ENCODE data around the gene NTNG1.

The NTNG1 gene

DNA sequence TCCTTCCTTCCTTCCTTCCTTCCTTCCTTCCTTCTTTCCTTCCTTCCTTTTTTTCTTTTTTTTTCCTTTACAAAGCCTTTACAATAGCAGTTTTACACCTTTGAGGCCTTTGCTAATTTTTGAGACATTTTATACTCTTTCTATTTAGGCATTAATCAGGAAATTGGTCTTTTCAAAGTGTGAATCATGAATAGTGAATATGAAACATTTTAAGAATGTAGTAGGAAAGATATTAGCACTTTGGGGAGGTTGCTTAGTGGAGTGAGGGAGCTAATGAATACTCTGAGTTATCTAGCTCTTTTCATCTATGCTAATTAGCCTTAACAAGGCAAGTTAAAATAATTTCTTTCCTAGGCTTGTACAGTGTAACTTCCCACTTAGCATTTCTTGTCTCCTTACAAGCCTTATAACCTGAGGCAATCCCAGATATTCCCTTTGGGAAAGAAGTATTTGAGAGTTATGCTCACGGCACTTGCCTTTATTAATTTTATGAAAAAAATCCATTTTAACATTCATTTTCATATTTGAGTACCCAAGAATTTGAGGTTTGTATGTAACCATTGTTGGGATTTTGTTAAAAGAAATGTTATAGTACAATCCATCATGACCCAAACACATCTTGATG is 122.6 kb downstream of the NTNG1 start:
- DNase-seq (ENCODE audit: low spot score), result no peak

DNA sequence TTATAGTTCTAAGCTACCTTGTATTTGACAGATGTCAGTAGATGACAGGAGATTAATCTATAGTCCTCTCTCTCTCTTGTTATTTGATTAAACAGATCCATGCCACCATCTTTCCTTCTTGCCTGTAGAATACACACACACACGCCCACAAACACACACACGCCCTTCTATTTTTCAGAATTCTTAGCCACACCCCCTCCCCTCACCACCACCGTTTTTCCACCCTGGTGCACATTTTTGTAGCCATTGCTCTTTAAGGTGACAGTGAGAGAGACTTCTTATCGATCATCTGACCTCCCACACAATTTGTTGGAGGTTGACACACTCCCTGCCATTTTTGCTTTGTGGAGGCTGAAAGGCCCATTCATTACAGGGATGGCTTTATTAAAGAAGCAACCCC is 123.2 kb downstream of the NTNG1 start:
- no peak for DNase-seq (ENCODE audit: low spot score)

DNA sequence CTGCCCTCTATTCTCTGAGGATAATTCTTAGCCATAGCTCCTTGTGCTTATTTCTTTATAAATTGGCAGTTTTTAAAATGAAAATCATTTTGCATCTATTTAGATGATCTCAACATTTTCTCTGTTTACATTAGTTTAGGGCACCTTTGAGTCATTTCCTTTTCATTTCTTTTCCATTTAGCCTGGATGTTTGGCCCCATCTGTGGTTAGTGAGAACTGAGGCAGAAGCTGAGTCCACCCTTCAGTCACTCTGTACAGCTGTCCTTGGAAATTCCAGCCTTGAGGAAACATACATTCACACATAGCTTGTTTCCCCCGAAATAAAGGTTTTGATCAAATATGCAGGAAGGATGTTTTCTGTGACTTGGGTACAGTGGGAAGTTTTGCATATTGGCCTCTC is 123.7 kb downstream of the NTNG1 start:
- no peak for DNase-seq (ENCODE audit: low spot score)

- DNase-seq (ENCODE audit: low spot score), result no peak
Measured at GRCh38 chr1:107267489-107267888, 126.7 kb downstream of the NTNG1 start.

DNA sequence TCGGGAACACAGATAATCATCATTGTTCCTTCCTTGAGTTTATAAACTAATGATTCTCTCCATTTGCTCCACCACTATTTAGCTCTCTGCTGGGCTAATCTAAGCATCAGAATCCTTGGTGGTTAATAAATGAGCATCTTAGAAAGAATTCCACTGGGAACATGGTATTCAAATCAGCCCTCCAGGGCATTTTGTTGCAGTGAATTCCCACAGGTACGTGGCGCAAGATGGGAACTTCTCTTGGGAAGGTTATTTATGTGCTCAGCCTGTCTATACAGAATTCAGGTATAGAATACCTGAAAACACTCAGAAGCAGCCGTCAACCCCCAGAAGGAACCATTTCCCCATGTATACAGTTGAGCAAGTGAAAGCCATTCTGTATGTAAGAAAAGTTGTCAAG is 131.5 kb downstream of the NTNG1 start:
- no peak for DNase-seq (ENCODE audit: low spot score)

GRCh38 chr1:107273515-107273914 is 132.7 kb downstream of the NTNG1 start:
- no peak for DNase-seq (ENCODE audit: low spot score)

DNA sequence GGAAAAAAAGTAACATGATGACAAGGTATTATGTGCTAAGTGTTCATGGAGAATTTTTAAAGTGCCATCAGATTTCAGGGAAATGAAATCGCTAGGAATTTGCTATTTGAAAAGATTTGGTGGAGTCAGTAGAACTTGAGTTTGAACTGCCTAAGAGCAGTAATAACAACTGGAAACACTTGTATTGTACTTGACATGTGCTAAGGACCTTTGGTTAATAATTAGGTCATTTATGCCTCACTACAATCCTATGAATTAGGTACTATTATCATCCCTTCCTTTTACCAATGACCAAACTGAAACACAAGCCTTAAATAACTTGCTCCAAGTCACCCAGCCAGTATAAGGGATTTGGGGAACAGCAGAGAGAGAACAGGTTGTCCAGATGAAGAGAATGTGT is 133.4 kb downstream of the NTNG1 start:
- DNase-seq (ENCODE audit: low spot score), result no peak

GRCh38 chr1:107276247-107276646 is 135.4 kb downstream of the NTNG1 start:
- no peak for DNase-seq (ENCODE audit: low spot score)

GRCh38 chr1:107277022-107277421 is 136.2 kb downstream of the NTNG1 start:
- DNase-seq (ENCODE audit: low spot score), result peak; percentile 53

- DNase-seq (ENCODE audit: low spot score), result no peak
Measured at GRCh38 chr1:107286125-107286524, 145.3 kb downstream of the NTNG1 start.

- DNase-seq (ENCODE audit: low spot score), result no peak
Measured at GRCh38 chr1:107291987-107292386, 151.1 kb downstream of the NTNG1 start.

DNA sequence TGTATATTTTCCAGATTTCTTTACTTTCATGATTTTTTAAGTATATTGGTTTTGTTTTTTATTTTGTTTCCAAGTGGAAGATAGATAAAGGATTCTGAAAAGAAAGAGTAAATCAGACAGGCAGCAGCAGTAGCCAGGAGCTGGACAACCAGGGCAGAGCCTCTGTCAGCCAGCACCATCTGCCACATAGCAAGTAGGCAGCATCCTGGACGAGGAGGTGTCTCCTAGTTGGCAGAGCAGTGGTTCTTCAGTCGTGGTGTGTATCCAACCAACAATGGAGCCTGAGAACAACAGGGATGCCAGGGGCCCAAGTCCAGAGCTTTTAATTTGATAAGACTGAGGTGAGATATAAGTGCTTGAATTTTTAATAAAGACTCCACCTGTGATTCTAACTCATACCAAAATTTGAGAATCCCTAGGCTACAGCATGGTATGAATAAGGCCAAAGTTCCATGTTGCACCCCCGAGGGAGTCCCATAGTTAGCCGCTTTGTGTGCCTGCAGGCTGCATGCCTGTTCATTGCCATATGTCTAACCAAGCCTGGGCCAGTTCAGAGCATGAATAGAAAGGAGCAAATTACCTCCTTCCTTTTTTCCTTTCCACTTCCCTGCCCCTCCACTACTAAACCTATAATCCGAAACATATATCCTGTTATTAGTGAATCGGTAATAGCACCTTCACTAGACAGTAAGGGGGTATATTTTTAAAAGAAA is 153.2 kb downstream of the NTNG1 start:
- DNase-seq (ENCODE audit: low spot score), result no peak

GRCh38 chr1:107294686-107295085 is 153.8 kb downstream of the NTNG1 start:
- DNase-seq (ENCODE audit: low spot score), result no peak

- no peak for DNase-seq (ENCODE audit: low spot score)
Measured at GRCh38 chr1:107297681-107298080, 156.8 kb downstream of the NTNG1 start.

DNA sequence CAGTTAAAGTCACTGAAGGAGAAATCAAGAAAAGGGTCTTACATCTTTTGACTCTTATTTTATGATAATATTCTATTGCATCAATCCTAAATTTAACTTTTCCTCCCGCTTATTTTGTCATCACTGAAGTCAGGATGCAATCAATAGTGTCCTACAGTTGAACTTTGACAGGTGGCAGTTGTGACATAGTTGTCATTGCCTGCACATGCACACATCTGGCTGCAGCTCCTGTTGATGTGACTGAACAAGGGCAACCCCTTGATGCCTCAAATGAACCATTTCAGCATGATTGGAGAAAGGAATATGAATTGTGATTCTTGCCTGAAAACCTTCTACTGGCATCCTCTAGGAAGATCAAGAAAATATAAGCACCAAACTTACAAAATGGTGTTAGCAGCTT is 157.7 kb downstream of the NTNG1 start:
- DNase-seq (ENCODE audit: low spot score), result no peak

DNA sequence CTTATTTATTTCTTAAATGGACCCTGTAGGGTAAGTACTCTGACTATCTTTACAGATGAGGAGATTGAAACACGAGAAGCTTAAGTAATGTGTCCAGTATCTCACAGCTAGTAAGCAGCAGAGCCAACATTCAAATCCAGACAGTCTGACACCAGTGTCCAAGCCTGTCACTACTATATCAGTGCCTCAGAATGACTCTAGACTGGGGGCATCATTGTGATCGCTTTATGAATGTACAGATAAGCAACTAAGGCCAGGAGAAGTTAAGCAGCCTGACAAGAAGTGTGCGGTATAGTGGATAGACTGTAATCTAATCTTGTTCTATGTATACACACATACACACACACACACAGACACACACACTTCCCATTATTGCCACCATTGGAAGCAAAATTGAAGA is 158.7 kb downstream of the NTNG1 start:
- no peak for DNase-seq (ENCODE audit: low spot score)

- DNase-seq (ENCODE audit: low spot score), result no peak
Measured at GRCh38 chr1:107309962-107310361, 169.1 kb downstream of the NTNG1 start.

- no peak for DNase-seq (ENCODE audit: low spot score)
Measured at GRCh38 chr1:107315652-107316051, 174.8 kb downstream of the NTNG1 start.

DNA sequence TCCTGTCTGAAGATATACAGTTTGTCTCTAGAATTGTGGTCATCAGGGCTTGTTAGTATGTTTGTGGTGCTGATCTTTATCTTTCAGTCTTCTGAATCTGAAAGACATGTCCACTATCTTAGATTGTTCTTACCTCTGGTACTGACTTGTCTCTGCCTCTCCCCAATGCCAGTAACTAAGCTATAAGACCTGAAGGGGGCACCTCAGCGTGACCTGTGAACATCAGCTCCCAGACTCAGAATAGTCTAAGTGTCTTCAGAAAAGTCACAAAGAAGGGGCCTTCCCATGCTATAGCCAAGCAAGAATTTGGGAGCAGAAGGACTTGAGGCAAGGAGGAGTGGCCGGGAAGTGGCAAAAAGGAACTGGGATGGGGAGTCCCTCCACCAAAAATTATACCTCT is 178.1 kb downstream of the NTNG1 start:
- peak; percentile 7 for DNase-seq (ENCODE audit: low spot score)

DNA sequence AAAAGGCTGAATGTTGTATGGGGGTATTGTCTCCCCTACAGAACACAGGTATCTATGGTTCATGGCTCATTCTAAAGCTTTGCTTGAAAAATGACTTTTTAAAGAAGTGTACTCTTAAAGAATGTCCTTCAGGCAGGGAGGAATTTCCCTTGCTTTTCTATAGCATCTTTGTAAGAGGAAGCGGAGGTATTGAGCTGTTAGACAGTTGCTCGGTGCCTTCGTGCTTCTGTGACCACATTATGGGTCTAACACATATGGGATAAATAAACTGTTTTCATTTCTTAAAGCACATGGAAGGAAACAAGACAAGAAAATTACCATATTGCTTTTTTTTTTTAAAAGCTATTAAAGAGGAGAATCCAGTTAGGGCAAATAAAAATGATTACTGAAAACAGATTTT is 182.9 kb downstream of the NTNG1 start:
- no peak for DNase-seq (ENCODE audit: low spot score)

GRCh38 chr1:107326824-107327445 is 186.1 kb downstream of the NTNG1 start:
- DNase-seq (ENCODE audit: low spot score), result peak; percentile 6

DNA sequence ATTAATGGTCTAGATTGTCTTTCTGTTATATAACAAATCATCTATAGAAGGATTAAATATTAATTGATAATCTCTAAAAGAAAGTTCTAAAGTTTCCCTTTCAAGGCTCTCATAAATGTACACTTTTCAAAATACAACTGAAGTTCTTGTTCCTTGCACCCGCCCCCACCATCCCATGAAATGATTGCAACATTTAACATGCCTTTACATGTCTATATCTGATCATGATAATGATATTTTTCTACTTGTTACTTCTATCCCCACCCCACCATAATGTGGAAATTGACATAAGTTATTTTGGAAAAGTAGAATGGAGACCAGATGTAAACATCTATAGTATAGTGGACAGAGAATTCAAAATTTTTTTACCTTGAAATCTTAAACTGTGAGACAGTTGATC is 186.6 kb downstream of the NTNG1 start:
- no peak for DNase-seq (ENCODE audit: low spot score)

GRCh38 chr1:107328087-107328486 is 187.2 kb downstream of the NTNG1 start:
- DNase-seq (ENCODE audit: low spot score), result no peak

DNA sequence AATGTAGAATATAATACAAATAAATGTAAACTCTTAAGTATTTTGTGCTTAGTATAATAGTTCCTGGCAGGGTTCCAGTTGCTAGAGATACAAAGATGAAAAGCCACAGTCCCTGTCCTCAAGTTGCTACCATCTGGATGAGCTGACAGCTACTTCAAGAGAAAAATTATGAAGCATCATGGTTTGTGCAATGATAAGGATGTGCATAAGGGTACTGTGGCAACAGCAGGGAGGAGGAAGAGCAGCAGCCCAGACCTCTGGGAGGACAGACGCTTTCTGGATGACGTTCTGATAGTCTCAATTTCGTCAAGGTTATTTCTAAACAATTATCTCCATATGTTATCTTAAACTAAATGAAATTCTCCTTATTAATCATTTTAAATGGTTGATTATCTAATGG is 198.9 kb downstream of the NTNG1 start:
- no peak for DNase-seq (ENCODE audit: low spot score)

Data from NAMALWA (cell line).